Activated CD8-positive, alpha-beta memory T cell treated with anti-CD3 and anti-CD28 coated beads for 4 hours (primary cell): ENCODE measurements around the gene VIPR2.

Experiments
- DNase-seq, 2 donors: peaks; one replicate each; pipeline ENCODE4 v3.0.0-alpha.2; 2020; ENCODE audit warnings: low read depth in 2 of 2

VIPR2 gene

DNA sequence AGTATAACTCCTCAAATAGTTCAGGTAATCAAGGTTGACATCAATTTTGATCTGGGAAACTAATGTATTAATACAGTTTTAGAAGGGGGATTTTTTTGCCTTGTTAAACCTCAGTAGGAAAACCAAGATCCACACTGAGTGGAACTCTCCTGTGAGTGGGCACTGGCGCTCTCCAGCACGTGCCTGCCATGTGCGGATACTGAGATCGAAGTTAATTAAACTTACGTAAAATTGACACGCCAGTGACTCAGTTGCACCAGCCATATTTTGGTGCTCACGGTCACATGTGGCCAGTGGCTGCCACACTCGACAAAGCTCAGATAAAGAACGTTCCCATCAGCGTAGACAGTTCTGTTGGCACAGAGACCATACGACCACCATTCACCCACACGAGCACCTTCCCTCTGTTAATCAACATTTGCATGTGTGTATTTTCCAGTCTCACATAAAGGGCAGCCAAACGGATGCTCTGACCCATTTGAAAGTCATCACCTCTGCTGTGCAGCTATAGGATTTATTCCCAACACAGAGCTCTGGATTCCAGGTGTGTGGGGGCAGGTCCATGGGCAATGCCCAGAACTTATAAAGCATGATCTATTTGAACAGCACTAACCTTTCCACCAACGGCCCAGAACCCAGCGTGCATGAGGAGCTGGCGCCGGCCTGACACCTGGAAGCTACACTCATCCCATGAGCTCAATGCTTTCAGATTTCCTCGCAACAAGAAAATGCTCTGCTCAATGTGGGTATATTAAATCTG, 77.7 kb downstream of the VIPR2 start:
- no peak for DNase-seq

DNA sequence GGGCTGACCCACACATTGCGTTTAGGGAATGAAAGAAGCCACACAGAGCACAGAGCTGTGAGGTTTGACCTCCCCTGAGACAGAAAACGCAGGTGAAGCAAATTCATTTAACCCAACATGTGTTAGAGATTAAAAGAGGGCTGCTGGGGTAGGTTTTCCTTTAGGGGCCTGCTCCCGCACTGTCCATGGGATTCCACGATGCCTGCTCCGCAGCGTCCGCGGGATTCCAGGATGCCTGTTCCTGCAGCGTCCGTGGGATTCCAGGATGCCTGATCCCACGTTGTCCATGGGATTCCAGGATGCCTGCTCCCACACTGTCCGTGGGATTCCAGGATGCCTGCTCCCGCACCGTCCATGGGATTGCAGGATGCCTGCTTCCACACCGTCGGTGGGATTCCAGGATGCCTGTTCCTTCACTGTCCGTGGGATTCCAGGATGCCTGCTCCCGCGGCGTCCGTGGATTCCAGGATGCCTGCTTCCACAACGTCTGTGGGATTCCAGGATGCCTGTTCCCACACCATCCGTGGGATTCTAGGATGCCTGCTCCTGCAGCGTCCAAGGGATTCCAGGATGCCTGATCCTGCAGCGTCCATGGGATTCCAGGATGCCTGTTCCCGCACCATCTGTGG, 78.7 kb downstream of the VIPR2 start:
- no peak for DNase-seq

DNA sequence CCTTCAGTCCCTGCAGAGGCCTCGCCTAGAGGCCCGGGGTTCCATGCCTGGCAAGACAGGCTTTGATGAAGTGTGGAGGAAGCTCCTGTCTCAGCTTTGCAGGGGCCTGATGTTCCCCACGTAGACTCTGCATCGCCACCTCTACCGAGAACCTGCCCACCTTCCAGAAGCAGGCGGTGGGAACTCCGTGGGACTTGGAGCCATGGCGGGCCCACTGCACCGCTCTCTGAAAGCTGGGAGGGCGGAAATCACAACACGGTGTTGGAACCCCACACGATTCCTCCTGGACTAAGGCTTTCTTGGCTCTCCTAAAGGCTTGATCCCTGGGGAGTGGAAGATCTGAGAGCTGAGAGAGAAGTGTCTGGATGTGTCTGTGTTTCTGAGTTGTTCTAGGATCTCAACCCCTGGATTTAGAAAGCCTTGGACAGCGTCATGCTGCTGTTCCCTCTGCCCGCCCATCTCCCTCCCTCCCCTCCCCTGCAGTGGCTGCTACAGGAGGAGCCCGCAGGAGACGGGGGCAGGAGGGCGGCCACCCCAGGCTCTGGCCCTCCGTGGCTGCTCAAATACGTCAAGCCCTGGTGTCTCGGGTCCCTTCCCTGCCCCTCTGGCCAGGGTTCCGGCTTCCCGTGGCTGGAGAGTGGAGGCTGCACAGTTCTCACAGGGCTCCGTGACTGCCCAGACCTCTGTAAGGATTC, 79.7 kb downstream of the VIPR2 start:
- DNase-seq: no peak

DNA sequence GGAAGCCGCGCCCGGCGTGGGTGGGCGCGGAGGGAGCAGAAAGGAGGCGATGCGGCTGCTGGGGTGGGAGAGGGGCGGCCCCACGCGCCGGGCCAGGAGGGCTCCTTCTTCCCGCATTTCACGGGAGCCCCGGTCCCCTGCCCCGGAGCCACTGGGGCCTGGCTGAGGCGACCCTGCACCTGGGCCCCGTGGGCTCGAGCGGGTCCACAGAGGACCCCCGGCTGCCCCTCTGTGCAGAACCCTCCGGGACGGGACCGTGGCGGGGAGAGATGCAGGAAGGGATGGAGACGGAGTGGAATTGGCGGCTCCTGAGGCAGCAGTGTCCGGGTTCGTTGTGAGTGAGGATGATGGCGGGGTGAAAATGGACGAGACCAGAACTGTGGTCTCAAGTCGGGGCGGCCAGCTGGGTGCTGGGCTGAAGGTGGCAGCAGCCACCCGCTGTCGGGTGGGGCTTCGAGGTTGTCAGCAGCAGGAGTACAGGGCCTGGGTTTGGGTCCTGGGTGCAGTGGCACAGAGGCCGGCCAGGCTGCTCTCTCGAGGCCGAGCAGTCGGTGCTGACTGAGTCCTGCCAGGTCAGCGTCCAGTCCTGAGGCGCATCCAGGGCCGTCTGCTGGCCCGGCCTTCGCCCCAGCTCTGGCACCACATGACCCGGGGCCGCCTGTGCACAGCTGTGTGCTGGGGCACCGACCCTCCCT, 80.4 kb downstream of the VIPR2 start:
- no peak for DNase-seq

DNA sequence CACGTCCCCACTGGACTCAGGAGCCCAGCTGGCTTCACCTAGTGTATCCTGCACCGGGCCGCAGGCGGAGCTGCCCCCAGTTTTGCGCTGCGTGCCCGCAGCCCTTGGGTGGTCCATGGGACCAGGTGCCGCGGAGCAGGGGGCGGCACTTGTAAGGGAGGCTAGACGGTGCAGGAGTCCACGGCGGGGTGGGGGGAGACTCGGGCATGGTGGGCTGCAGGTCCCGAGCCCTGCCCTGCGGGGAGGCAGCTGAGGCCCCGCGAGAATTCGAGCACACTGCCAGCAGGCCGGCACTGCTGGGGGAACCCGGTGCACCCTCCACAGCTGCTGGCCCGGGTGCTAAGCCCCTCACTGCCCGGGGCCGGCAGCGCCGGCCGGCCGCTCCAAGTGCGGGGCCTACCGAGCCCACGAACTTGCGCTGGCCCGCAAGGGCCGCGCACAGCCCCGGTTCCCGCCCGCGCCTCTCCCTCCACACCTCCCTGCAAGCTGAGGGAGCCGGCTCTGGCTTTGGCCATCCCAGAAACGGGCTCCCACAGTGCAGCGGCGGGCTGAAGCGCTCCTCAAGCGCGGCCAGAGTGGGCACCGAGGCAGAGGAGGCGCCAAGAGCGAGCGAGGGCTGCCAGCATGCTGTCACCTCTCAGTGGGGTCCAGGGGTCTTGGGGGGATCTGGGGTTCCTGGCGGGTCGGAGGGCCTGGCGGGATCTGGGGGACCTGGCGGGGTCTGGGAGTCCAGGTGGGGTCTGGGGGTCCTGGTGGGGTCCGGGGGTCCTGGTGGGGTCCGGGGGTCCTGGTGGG, 81.4 kb downstream of the VIPR2 start:
- DNase-seq: no peak

DNA sequence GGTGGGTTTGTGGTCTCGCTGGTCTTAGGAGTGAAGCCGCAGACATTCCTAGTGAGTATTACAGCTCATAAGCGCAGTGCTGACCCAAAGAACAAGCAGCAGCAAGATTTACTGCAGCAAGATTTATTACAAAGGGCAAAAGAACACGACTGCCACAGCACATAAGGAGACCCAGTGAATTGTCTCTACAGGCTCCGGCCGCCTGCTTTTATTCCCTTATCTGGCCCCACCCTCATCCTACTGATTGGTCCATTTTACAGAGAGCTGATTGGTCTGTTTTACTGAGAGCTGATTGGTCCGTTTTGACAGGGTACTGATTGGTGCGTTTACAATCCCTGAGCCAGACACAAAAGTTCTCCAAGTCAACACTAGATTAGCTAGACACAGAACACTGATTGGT, 82.1 kb downstream of the VIPR2 start:
- DNase-seq: no peak

DNA sequence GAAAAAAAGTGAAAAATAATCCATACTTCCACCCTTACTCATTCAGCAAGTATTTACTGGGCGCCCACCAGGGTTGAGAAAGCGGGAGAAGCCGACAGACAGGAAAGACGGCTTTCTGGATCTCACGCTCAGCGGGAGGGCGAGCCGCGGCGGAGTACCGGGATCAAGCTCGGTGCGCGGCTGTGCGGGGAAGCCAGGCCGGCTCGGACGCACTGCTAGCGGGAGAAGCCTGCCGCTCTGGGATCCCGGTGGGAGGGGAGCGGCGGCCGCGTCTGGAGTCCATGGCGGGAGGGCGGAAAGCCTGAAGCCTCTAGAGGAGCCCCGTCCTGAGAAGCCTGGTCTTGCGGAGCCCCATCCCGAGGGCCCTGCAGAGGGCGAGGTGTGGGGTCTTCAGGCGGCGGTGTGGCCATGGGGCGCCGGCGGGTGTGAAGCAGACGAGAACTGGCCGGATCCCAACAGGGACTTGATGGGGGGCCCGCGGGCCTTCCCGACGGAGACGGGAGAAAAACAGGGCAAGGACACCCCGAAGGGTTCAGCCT, 82.9 kb downstream of the VIPR2 start:
- DNase-seq: no peak

DNA sequence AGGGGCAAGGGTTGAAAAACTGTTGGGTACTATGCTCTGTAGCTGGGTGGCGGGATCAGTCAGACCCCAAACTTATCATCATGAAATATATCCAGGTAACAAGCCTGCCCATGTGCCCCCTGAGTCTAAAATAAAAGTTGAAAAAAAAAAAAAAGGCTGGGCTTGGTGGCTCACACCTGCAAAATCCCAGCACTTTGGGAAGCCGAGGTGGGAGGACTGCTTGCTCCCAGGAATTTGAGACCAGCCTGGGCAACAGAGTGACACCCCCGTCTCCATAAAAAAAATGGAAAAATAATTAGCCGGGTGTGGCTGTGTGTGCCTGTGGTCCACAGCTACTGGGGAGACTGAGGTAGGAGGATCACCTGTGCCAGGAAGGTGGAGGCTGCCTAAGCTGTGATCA, 83.5 kb downstream of the VIPR2 start:
- DNase-seq: no peak

DNA sequence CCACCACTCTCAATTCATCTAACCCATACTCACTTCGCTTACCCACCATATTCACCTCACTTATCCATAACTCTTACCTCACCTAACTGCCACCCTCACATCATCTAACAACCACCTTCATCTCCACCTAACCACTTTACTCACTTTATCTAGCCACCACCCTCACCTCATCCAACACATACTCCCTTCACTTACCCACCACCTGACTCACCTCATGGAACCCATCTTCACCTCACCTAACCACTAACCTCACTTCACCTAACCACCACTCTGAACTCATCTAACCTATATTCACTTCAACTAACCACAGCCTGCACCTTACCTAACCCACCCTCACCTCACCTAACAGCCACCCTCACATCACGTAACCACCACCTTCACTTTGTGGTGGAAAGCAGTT, 84.2 kb downstream of the VIPR2 start:
- no peak for DNase-seq

DNA sequence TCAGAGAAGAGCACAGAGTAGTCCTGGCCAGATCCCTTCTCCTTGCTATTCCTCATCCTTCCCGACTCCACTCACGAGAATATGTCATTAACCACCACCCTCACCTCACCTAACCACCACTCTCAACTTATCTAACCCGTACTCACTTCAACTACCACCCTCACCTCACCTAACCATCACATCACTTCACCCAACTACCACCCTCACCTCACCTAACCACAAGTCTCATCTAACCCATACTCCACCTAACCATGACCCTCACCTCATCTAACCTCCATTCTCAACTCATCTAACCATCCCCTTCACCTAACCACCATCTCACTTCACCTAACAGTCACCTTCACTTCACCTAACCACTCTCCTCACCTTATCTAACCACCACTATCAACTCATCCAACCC, 85.0 kb downstream of the VIPR2 start:
- DNase-seq: no peak

DNA sequence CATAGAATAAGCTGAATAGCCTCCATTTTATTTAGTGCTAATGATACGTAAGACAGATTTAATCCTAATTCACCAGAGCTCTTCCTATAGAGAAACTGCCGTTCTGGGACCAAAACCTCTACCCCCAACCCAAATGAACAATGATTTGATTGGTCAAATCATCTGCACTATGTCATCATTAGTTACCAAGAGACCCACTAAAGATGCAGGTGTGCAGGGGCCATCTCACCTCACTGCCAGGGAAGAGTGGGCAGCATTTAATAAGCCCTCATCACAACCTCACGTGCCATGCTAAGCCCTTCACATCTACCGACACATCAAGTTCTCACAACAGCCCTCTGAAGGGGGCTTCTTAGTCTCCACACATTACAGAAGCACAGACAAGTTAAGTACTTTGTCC, 87.0 kb downstream of the VIPR2 start:
- DNase-seq: no peak

DNA sequence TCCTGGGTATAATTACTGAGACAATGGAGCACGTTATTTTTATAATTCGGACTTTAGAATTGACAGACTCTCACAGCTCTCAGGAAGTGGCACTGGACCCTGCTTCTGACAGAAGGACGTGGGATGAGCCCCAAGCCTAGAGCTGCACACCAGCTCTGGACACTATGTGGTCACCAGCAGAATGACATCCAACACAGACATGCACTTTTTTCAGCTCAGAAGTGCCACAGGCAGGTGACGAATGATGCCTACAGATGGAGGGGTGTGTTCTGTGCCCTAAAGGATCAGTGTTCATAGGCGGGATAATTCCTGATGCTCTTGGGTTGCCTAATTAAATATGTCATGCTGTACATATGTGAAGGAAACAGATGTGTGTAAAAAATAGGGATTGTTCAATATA, 87.9 kb downstream of the VIPR2 start:
- no peak for DNase-seq

DNA sequence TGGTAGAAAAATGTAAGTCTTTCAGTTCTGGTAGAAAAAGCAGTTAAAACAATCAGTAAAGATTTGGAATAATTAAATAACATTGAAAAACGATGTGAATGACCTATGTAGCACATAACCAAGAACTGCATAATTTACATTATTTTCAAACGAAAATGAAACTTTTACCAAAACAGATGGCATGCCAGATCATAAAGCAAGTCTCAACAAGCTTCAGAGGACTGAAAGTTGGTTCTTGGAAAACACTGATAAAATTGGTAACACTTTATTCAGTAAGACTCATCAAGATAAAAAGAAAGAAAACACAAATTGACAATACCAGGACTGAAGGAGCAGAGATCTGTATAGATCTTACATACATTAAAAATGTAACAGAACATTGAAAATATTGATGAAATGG, 92.8 kb downstream of the VIPR2 start:
- no peak for DNase-seq

DNA sequence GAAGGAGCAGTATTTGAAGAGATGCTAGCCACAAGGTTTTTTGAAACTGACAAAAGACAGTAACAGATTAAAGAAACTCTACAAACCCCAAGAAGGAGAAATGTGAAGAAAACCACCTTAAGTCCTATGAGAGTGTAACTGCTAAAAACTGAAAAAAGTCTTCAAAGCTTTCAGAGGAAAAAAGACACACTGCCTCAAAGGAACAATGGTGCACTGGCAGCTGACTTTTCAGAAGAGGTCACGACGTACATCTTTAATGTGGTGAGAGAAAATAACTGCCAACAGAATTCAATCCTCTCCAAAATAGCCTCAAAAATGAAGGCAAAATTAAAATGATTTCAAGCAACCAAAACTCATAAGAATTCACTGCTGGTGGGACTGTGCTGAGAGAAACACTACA, 94.0 kb downstream of the VIPR2 start:
- DNase-seq: no peak

DNA sequence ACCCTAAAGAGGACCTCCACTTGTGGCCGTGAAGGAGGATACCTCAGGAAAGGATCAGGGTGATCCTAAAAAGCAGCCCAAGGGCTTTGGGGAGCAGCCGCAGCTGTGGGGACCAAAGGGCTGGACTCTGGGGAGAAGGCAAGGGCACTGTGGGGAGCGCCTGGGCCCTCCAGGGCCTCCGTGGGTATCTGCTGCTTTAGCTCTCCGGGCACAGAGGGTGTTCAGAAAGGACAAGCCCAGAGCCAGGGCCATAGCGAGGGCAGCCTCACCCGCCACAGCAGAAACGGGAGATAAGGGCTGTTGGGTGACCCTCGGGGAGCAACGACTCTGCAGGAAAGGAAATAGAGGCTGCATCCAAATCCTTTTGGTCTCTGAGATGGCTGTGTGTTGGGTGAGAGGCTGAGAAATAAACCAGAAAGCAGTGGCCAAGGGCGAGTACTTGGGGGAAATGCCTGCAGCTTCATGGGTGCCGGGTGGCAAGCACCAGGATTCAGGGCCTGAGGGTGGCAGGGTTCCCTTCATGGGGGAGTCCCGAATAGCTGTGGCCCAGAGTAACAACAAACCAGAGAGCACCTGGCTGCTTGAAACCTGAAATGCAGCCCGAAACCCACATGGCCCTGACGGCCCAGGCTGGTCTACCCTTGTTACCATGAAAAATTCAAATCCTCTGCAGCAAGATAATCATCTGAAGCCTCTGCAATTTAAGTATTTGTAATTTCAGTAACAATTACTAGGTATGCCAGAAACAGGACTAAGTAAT, 95.2 kb downstream of the VIPR2 start:
- DNase-seq: no peak

DNA sequence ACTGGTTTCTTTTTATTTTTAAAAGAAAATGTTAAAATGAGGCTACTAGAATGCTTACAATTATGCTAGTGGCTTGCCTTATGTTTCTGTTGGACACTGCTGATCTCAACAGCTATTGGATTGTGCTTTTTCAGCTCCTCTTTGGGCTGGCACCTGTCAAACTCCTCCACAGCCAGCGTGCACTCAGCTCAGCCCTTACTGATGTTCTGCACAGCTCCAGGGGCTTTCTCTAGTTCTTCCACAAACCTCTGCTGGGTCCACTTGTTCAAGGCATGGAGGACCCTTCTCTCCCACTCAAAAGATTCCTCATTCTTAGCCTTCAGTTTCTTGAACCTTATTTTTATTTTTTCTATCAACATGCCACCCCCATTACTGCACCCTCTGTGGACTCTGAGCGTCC, 96.0 kb downstream of the VIPR2 start:
- no peak for DNase-seq

DNA sequence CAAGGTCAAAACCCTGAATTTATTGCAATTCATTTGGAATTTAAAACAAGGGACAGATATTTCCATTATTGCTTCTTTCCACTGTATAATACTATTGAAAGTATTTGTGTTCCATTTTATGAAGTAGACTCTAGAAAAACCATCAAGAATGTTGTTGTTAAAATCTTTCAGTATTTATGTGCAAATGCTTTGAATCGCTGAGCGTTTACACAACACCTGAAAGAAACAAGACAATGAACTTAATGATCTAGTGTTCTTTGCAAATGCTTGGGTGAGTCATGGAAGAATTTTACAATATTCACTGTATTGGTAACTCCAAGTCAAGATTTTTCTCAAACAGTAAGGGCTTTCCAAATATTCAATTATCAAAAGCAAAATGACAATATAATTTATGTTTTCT, 97.1 kb downstream of the VIPR2 start:
- no peak for DNase-seq

DNA sequence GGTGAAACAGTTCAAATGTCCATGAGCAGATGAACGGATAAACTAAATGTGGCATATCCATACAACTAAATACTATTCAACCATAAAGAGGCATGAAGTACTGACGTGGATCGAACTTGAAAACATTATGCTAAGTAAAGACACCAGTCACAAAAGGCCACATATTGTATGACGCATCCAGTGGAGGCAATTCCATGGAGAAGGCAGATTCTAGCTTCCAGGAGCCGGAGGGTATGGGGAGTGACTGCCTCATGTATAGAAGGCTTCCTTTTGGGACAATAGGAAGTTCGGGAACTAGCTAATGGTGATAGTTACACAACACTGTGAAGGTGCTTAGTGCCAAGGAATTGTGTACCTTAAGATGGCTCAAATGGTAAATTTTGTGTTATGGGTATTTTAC, 98.4 kb downstream of the VIPR2 start:
- DNase-seq: no peak

DNA sequence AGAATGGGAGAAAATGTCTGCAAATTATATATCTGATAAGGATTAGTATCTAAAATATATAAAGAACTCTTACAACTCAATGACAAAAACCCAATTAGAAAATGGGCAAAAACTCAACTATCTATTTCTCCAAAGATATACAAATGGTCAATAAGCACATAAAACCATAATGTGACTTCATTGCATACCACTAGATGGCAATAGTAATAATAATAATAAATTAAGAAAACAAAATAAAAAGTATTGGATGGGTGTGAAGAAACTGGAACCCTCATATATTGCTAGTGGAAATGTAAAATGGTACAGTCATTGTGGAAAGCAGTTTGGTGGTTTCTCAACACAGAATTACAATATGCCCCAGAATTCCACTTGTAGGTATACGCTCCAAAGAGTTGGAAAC, 98.8 kb downstream of the VIPR2 start:
- no peak for DNase-seq

DNA sequence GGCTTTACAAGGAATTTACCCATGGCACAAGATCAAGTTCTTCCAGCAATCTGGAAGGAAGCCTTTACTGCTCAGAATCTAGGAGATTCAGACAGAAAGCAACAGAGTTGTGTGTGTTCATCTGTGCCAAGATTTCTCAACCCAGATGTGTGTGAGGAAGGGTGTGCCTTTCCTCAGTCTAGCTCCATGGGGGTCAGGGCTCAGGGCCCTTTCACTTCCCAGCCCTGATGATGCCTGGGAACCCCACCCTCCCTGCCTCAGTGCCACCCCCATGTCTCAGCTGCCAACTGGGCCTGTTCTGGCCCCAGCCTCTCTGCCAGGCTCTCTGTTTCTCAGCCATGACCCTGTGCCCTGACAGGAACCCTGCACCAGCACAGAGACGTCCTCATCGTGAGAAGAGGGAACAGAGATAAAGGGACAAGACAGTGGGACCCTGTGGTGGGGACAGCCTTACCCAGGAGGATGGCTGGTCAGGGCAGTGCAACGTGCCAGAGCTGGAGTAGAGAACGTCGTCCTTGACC, 102.0 kb downstream of the VIPR2 start:
- DNase-seq: no peak

DNA sequence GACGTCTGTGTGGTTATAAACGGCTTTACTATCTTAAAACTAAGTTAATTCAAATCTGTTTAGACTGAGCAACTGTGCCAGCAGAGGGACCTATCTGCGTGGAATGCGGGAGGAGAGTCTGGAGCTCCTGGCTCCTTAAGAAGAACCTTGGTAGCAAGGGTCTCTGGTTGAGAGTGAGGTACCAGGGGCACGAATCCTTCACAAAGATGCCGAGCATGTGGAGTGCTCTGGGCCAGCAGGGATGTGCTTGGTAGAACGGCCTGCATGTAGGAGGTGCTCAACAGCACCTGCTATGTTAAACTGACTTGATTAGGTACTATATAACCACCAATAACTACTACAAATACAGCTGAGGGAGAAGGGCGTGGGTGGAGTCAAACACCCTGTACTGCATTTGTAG, 102.6 kb downstream of the VIPR2 start:
- DNase-seq: no peak
